ENCODE data around the gene GNB2.

GNB2 gene

GRCh38 chr7:100667331-100668068, 6.0 kb upstream of the GNB2 start:
- no peak for TF ChIP-seq POLR2AphosphoS5 (IDR thresholded peaks at IDR 0.05; ENCODE audit: low read depth, low read length)
- no peak for TF ChIP-seq SIN3A (IDR thresholded peaks at IDR 0.05; ENCODE audit: borderline replicate concordance, insufficient read depth, low read length)
- no peak for TF ChIP-seq REST (IDR thresholded peaks at IDR 0.05; ENCODE audit: insufficient read depth in 1 of 2, low read depth in 2 of 2, low read length in 2 of 2)
- TF ChIP-seq FOXP2 (optimal IDR thresholded peaks at IDR 0.05; ENCODE audit: borderline replicate concordance, extremely low read depth, extremely low read length, insufficient read depth), result no peak
- no peak for TF ChIP-seq TAF1 (IDR thresholded peaks at IDR 0.05; ENCODE audit: borderline replicate concordance, insufficient read depth, low read length)

GRCh38 chr7:100668069-100668449, 5.5 kb upstream of the GNB2 start:
- TF ChIP-seq POLR2AphosphoS5 (IDR thresholded peaks at IDR 0.05; ENCODE audit: low read depth, low read length) (no peak), TAF1 (IDR thresholded peaks at IDR 0.05; ENCODE audit: borderline replicate concordance, insufficient read depth, low read length) (no peak), FOXP2 (optimal IDR thresholded peaks at IDR 0.05; ENCODE audit: borderline replicate concordance, extremely low read depth, extremely low read length, insufficient read depth) (no peak), REST (IDR thresholded peaks at IDR 0.05; ENCODE audit: insufficient read depth in 1 of 2, low read depth in 2 of 2, low read length in 2 of 2) (no peak), SIN3A (IDR thresholded peaks at IDR 0.05; ENCODE audit: borderline replicate concordance, insufficient read depth, low read length) (no peak)

- TF ChIP-seq POLR2AphosphoS5 (IDR thresholded peaks at IDR 0.05; ENCODE audit: low read depth, low read length) (no peak), REST (IDR thresholded peaks at IDR 0.05; ENCODE audit: insufficient read depth in 1 of 2, low read depth in 2 of 2, low read length in 2 of 2) (no peak), TAF1 (IDR thresholded peaks at IDR 0.05; ENCODE audit: borderline replicate concordance, insufficient read depth, low read length) (no peak), FOXP2 (optimal IDR thresholded peaks at IDR 0.05; ENCODE audit: borderline replicate concordance, extremely low read depth, extremely low read length, insufficient read depth) (no peak), SIN3A (IDR thresholded peaks at IDR 0.05; ENCODE audit: borderline replicate concordance, insufficient read depth, low read length) (no peak)
These were observed 3.5 kb upstream of the GNB2 start for GRCh38 chr7:100670074-100670473.

GRCh38 chr7:100671353-100672327, 1.9 kb upstream of the GNB2 start:
- TF ChIP-seq POLR2AphosphoS5 (IDR thresholded peaks at IDR 0.05; ENCODE audit: low read depth, low read length) (no peak), REST (IDR thresholded peaks at IDR 0.05; ENCODE audit: insufficient read depth in 1 of 2, low read depth in 2 of 2, low read length in 2 of 2) (no peak)

Measured in PFSK-1 (cell line).